HG03469 (cell line): ENCODE data around the gene UBR3.
"Not testable (repeated sequence)": the region's sequence is repeated elsewhere in the genome, so short reads cannot be mapped to it uniquely, and the experiment has no call there.

Experiments used
- ATAC-seq: cut with Tn5 transposase; IDR thresholded peaks from one replicate; pipeline ENCODE4 v1.9.1; 2021; ENCODE audit warnings: mild to moderate bottlenecking, moderate library complexity, moderate number of reproducible peaks; ENCODE audit not compliant: unreplicated experiment

The UBR3 gene

DNA sequence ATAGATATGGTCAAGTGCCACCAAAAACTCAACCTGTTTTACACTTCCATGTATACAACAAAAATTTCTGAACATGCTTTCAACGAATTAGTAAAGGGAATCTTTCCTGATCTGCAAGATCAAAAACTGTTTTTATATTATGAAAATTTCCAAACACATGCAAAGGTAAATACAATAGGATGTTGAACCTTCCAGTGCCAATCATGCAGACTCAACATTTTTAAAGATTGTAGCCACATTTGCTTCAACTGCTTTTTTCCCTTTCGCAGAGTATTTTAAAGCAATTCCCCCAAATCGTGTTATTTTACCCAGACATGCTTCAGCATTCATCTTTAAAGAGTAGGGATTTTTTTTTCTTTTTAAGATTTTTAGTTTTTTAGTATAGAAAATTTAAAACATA, 40.3 kb downstream of the UBR3 start:
- no peak for ATAC-seq

DNA sequence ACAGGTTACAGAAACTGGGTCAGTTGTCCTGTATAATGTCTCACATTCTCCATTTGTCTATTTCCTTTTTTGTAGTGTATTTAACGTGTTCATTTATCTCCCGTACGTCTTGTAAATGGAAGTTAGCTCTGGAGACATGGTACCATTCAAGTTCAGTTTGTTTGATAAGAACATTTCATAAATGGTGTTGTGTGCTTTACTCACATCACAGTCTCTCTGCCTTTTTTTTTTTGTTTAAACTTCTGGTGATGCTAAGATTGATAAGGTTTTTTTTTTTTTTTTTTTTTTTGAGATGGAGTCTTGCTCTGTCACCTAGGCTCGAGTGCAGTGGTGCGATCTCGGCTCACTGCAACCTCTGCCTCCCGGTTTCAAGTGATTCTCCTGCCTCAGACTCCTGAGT, 41.7 kb downstream of the UBR3 start:
- no peak for ATAC-seq

DNA sequence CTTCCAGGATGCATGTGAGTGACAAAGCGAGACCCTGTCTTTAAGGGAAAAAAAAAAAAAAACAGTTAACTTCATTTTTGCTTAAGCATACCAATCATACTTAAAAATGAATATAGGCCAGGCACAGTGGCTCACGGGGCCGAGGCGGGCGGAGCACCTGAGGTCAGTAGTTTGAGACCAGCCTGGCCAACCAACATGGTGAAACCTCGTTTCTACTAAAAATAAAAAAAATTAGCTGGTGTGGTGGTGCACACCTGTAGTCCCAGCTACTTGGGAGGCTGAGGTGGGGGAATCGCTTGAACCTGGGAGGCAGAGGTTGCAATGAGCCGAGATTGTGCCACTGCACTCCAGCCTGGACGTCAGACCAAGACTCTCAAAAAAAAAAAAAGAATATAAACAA, 44.1 kb downstream of the UBR3 start:
- not testable (repeated sequence) for ATAC-seq

DNA sequence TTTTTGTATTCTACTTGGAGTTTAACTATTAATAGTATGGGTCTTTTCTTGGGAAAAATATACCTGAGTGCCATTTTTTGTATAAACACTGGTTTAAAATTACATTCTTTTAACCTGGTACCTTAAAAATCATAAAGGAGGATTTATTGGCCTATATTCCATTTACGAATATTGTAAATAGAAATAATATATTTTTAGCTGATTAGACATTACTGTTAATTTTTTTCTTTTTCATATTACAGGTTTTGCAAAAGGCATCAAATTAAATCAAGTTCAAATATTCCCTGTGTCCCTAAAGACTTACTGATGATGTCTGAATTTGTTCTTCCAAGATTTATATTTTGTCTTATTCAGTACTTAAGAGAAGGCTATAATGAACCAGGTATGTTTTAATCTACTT, 44.7 kb downstream of the UBR3 start:
- no peak for ATAC-seq

DNA sequence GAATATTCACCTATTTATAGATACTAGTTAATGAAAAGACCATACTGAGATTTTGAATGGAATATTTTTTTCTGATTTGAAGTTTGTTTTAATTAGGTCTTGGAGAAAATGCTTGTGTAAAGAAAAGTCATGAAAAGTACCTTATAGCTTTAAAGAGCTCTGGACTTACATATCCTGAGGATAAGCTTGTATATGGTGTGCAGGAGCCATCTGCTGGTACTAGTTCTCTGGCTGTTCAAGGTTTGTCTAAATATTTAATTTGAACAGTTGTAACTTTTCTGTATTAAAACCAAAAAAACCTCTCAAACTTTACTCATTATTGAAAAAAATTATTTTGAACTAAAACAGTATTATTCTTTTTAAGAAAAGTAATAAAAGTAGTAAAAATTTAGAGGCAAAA, 50.1 kb downstream of the UBR3 start:
- no peak for ATAC-seq

DNA sequence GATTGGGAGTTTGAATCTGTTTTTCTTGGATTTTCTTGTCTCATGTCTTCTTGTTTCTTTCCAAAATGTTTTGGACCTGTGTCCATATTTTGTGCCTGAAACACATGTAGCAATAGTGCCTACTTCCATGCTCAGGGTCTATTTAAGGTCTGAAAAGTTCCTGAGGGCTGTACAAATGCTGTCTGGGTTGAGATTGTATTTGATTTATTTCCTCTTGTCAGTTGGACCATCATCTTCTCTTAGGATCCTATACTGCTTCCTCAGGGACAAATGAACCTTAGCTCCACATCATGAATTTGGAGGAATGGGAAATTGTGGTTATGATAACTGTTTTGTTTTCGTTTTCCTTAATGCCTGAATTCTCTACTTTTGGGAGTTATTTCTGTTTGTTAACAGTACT, 59.9 kb downstream of the UBR3 start:
- ATAC-seq = no peak

DNA sequence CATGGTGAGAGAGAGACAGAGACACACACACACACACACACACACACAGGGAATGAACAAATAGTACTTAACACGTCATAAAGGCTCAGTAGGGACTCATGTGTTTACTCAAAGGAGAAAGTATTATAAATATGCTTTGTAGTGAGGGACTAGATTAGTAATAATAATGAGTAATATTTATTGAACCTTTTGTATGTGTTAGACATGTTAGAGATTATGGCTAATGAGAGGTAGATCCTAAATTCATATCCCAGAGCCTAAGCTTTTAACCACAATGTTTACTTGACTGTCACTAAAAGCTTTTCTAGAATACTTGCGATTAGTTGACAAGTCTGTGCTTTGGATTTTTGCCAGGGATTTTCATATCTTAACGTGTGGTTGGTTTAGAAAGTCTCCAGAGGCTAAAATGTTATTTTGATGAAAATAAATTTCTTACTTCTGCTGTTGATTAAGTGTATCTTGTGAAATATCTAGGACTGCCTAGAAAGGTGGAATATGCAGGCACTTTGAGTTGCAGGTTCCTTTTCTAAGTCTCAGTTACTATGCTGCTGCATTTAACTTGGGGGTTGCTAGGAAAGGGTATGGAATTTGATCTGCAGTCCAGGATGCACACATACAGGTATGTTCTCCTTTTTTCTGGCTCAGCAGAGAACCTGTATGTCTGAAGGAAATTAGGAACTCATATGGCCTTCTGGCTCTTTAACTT, 64.5 kb downstream of the UBR3 start:
- ATAC-seq = no peak

DNA sequence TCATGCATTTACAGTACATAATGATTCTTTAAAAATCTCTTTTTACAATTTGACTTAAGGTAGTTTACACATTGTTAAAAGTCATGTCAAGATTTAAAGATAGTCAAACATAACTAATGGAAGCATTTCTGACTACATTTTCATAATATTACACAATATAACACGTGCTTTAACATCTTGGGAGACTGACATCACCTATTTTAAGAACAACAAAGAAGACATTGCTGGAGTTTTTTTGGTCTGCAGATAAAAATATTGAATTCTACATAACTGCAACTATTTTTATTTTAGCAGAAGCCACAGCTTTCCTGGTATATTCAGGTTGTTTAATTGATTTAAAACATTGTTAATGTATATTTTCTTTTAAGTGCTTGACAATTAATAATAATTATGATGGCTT, 65.7 kb downstream of the UBR3 start:
- no peak for ATAC-seq

DNA sequence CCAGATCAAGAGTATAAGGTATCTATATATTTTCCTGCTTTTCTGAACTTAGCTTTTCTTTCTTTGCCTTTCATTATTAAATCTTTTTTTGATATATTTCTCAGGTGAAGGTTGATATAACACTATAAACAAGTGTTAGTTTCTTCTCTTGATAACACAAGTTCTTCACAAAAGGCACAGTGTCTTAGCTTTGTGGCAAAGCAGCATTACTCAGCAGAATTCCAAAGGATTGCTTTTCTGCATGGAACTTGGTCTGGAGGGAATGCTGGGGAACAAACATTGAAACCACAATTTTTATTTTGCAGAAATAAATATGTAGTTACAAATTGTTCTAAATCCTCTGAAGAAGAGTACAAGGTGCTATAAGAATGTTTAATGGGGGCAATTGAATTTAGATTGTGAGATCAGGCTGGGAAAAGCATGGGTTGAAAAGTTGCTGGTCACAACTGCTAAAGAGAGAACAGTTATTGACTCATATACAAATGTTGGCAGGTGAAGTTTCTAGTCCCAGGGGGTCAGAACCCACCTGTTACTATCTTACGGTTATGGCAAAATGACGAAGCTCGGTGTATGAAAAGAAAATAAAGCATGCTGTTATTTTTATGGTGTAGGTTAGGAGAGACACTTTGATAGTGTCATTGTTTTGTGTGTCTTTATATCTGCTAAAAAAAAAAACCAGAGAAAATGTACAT, 68.2 kb downstream of the UBR3 start:
- no peak for ATAC-seq

DNA sequence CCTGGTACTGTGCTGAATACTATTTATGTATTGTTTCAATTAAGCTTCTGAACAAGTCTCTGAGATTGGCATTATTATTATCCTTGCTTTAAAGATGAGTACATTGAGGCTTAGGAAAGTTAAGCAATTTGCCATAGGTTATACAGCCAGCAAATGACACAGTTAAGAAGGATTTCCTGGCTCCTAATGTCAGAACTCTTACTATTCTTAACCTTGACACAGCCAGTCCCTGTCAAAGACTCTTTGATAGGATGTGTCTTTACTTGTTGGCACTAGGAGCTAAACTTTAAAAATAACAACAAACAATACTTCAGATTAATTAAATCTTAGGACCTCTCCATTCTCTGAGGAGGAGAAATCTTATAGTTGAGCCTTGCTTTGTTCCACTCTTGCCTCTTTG, 70.6 kb downstream of the UBR3 start:
- ATAC-seq = no peak

DNA sequence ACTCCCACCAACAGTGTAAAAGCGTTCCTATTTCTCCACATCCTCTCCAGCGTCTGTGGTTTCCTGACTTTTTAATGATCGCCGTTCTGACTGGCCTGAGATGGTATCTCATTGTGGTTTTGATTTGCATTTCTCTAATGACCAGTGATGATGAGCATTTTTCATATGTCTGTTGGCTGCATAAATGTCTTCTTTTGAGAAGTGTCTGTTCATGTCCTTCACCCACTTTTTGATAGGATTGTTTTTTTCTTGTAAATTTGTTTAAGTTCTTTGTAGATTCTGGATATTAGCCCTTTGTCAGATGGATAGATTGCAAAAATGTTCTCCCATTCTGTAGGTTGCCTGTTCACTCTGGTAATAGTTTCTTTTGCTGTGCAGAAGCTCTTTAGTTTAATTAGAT, 72.8 kb downstream of the UBR3 start:
- not testable (repeated sequence) for ATAC-seq

DNA sequence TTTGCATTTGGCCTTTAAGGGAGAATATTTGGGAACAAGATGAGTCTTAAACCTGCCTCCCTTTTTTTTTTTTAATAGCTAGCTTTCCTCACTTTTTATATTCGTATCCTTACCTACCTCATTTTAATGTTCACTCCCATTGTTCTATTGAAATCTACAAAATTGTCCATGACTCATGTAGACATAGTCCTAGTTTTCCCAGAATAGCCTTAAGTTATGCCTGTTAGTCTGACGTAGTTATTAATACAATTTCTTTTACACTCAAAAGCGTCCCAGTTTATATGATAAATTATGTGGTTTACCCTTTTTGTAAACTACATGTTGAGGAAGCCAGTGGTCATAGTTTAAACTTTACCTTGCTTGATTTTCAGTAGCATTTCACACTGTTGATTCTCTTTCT, 73.4 kb downstream of the UBR3 start:
- ATAC-seq = no peak

DNA sequence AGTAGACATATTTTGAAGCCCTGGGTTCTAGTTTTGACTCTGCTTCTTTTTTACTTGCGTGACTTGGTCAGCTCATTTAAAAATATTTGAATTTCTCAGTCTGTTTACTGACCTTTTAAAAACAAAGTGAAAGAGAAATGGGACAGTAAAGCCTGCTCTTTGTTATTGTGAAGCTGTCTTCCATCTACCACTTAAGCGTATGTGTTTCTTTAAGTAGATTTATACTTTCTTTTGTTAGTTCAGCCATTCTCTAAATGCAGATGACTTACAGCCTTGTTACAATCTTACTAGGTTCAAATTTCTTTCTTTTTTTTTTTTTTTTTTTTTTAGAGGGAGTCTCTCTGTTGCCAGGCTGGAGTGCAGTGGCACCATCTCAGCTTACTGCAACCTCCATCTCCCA, 79.5 kb downstream of the UBR3 start:
- no peak for ATAC-seq

DNA sequence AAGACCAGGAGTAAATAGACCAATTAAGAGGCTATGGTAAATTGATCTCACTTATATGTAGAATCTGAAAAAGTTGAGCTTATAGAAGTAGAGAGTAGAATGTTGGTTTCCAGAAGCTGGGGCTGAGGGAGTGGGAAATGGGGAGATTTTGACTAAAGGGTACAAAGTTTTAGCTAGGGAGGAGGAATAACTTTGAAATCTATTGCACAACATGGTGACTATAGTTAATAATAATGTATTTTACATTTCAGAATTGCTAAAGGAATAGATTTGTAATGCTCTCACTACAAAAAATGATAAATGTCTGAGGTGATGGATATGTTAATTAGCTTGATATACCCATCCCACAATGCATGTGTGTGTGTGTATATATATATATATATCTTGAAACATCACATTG, 82.1 kb downstream of the UBR3 start:
- no peak for ATAC-seq

DNA sequence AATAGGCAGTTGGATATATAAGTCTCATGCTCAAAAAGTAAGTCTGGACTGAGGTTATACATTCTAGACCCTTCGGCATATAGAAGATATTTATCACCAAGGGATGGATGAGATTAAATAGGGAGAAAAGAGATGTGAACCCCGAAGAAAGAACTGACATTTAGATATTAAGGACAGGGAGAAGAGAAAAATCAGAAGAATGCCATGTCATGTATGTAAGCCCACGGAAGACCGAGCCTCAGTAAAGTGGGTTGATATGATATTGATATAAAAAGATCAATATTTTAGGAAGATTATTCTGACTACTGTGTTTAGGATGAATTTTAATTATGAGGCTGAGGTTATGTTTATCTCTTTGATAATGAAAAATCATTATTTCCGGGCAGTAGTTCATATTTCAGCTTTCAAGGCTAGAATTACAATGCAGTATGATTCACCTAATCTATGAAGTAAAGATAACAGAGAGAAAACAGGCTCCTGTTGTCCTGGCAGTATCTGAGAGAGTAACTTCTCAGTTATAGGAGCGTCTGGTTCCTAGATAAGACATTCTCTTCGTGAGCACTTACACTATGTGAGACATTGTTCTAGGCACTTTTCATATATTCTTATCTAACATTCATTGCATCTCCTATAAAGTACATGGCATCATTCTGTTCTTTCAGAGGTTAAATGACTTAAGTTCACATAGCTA, 83.0 kb downstream of the UBR3 start:
- ATAC-seq = no peak

DNA sequence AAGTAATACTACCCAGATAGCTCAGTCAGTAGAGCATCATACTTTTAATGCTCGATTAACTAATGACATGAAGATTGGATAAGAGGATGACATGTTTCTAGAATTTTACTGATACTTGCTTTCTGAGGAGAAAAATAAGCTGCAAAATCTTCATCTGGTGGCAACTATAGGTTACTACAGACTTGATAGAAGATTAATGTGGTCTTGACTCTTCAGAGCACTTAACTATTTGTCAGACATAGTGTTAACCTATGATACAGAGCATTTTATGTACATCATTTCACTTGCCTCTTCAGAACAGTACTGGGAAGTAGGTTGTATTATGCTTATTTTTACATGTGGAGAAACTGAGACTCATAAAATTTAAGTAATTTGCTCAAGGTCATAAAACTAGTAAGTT, 83.9 kb downstream of the UBR3 start:
- no peak for ATAC-seq

DNA sequence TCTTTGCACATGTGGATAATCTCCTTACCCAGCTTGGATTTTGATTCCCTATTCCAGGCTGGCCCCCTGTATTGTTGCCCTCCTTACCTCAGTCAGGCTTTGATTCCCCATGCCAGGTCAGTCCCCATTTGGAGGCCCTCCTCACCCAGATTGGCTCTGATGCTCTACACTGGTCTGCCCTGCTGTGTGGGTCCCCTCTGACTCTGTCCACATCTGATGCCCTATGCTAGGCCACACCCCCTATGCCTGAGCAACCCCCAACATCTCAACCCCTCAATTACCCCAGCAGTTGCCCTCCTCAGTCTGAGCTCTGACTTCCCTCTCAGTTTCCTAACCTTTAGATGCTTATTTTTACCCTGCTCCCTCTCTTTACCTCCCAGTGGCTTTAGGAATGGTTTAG, 89.4 kb downstream of the UBR3 start:
- ATAC-seq = no peak

DNA sequence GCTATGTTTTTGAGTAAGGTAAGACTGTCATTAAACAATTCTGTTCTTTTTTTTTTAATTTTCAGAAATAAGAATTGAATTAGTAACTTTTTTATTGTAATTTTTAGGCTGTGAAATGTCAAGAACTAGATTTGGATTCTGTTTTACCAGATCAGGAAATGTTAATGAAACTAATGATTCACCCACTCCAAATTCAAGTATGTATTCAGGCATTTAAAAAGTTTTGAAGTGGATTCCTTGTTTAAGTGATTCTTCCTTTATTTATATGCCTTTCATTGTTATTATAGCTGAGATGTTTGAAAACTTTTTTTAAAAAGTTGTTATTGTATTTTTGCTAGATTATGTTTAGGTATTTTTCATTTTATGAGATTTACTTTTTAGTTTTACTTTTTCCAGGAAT, 96.7 kb downstream of the UBR3 start:
- ATAC-seq = no peak

DNA sequence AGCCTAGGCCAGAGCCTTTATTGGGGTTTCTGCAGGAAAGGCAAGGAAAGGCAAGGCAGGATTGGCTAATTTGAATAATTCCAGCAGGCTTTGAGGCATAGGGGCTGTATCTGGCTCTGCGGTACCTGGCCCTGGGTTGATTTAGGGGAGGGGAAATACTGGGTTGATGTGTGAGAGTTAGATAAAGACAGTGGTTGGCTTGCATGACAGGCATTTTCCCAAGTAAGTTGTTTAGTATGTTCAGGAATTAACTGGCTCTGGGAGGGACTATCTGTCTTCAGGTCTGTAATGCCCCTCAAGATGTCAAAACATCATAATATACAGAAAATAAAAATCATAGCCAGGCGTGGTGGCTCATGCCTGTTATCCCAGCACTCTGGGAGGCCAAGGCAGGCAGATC, 98.7 kb downstream of the UBR3 start:
- ATAC-seq = no peak

DNA sequence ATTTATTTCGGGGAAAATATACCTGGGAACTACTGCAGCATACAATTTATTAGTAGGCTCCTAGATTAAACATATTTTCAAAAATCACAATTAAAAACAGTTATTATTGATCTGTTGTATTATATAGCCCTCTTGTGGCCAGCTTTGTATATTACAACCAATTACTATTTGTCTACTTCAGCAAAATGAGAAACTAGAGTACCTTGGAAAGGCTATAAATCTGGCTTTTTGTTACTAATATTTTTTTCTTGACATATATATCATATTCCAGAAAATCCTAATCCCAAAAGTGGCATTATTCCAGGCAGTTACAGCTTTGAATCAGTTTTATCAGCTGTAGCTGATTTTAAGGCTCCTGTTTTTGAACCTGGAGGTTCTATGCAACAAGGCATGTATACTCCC, 101.2 kb downstream of the UBR3 start:
- no peak for ATAC-seq

DNA sequence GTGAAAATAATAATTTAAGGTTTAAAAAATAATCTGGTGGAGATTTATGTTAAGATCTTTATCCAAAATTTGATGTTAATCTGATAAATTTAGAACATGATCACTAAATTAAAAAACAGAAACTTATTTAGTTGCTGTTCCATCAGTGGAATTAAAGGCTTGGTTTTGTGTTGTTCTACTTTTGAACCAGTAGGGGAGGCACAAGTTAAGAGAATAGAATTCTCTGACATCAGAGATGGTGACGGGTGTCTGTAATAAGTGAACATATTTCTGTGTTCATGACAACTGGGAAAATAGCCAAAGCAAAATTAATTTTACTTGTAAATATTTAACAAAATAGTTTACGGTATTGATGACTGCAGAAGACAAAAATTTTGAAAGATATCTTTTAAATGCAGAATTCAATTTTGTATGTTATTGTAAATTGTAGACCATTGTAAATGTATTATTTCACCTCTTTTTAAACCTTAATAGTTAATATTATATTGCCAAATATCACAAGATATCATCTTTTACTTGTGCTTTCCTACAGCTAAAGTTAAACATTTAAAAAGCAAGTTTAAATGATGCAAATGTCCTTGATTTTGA, 106.0 kb downstream of the UBR3 start:
- peak; percentile 74 for ATAC-seq

DNA sequence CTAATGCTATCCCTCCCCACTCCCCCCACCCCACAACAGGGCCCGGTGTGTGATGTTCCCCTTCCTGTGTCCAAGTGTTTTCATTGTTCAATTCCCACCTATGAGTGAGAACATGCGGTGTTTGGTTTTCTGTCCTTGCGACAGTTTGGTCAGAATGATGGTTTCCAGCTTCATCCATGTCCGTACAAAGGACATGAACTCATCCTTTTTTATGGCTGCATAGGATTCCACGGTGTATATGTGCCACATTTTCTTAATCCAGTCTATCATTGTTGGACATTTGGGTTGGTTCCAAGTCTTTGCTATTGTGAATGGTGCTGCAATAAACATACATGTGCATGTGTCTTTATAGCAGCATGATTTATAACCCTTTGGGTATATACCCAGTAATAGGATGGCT, 109.4 kb downstream of the UBR3 start:
- not testable (repeated sequence) for ATAC-seq
